Measurements from ENCODE around the gene MB.

DNA sequence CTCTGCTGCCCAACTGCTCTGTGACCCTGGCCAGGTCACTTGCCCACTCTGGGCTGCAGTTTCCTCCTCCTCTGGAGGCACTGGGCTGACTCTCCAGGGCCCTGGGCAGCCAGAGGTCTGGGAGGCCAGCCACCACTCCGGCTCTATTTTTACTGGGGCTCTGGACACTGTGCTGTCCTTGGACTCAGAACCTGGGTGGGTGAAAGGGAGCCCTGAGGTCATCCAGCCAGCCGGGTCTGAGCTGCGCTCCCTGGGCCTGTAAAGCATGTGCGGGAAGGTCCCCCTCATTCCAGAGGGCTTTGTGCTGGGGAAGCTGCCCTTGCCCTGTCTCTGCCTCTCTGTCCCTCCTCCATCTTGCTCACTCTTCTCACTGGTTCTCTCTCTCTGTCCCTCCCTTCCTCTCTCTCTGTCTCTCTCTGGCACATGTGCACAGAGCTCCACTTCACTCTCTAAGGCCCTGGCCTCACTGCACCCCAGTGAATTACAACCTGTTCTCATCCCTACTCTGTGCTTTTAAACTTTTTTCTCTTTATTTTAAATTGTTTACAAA, 24.6 kb downstream of the MB start:
- TF ChIP-seq MAZ (IDR thresholded peaks at IDR 0.05; ENCODE audit: borderline replicate concordance, low read depth, low read length): no peak
- no peak for TF ChIP-seq CHD2 (IDR thresholded peaks at IDR 0.05; ENCODE audit: low read length, partially characterized antibody)
- TF ChIP-seq KDM1A (IDR thresholded peaks at IDR 0.05; ENCODE audit: low read depth): no peak
- no peak for TF ChIP-seq CEBPB (IDR thresholded peaks at IDR 0.05)
- no peak for TF ChIP-seq CTCF (IDR thresholded peaks at IDR 0.05)
